NCI-H1436 (cell line): ENCODE data around the gene C17orf78.
"Not testable (repeated sequence)": the region's sequence is repeated elsewhere in the genome, so short reads cannot be mapped to it uniquely, and the experiment has no call there.

Source experiments
- DNase-seq: peaks from one replicate; lab custom pipeline; 2025; lab: John Stamatoyannopoulos, UW

The C17orf78 gene

DNA sequence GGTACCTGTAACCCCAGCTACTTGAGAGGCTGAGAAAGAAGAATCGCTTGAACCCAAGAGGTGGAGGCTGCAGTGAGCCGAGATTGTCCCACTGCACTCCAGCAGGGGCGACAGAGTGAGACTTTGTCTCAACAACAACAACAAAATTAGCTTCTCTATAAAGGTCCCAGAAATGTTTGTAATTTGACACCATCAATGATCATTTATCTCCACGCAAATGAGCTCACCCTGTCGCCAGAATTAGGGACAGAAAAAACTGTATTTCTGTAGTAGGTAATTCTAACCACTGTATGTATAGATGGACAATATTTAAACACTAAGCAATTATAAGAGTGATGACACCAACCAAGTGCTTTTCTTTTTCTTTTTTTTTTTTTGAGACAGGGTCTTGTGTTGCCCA lies 10.7 kb downstream of the C17orf78 start:
- DNase-seq, result no peak

DNA sequence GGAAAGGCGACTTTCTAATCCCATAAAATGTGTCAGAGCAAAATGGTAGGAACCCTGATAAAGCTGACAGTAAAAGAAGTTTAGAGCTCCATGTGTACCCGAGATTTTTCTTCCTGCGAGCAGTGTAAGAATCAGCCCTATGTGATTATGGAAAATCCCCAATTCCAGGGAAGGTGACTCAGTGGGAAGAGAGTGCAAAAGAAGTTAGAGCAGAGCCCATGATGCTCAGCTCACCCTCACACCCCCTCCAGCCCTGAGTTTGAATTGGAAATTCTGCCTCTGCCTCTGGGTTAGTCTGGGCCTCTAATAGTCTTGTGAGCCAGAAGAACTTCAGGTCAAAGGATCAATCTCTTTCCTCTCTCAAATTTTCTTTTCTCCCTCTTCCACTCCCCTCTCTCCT lies 12.5 kb downstream of the C17orf78 start:
- no peak for DNase-seq

DNA sequence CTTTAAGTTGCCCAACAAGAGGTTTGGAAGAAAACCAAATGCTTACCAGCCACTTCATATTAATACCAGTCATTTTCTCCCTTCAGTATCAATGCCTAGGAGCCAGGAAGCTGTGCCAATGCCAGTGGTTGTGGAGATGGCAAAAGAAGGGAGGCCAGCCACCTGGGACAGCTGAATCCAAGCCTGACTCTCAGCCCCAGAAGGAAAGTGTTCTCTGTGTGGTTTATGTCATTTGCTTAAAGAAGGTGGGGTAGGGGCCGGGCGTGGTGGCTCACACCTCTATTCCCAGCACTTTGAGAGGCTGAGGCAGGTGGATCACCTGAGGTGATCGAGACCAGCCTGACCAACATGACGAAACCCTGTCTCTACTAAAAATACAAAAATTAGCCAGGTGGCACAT lies 13.4 kb downstream of the C17orf78 start:
- no peak for DNase-seq

DNA sequence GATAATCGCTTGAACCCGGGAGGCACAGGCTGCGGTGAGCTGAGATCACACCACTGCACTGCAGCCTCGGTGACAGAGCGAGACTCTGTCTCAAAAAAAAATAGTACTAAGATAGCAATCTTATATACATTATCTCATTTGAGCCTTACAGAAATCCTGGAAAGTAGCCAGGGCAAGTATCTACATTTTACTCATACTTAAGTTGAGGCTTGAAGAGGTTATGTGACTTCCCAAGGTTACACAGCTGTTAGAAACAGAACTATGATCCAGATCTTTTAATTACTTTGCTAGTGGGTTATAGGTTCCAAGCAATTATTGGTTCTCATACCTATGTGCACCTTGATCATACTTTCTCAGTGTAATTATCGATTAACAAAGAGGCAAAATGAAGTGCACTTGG lies 15.4 kb downstream of the C17orf78 start:
- no peak for DNase-seq

DNA sequence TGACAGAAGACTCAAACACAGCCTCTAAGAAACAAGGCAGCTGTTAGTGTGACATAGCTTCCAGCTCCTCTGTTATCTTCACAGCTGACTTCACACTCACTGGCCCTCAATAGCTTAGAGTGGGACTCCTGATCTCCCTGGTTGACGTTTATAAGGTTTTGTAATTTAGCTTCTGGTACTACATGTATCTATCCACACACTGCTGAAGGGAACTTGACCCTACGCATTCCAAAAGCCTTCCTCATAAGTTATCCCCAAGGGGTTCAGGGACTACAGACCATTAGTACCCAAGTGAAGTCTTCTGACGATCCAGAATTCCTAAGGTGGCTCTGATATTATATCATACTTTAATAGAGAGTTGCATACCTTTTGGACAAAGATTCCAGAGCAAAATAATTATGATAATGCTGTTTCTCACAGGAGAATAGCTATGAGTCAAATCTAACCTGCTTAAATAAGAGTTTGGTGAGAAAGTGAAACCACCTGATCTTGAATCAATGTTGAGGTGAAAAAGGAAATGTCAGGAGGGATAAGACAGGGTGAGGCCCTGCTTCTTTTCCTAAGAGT lies 16.3 kb downstream of the C17orf78 start:
- no peak for DNase-seq

DNA sequence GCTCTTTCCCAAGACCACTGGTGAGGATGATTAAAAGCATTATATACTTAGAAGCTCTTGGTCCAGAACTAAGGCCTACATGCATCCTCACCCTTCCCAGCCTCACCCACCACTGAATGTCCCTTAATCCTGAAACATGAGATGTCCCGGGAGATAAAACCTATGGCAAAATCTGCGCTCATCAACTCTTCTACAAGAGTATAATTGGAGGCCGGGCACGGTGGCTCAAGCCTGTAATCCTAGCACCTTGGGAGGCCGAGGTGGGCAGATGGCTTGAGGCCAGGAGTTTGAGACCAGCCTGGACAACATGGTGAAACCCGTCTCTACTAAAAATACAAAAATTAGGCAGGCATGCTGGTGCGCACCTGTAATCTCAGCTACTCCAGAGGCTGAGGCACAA lies 17.6 kb downstream of the C17orf78 start:
- no peak for DNase-seq

DNA sequence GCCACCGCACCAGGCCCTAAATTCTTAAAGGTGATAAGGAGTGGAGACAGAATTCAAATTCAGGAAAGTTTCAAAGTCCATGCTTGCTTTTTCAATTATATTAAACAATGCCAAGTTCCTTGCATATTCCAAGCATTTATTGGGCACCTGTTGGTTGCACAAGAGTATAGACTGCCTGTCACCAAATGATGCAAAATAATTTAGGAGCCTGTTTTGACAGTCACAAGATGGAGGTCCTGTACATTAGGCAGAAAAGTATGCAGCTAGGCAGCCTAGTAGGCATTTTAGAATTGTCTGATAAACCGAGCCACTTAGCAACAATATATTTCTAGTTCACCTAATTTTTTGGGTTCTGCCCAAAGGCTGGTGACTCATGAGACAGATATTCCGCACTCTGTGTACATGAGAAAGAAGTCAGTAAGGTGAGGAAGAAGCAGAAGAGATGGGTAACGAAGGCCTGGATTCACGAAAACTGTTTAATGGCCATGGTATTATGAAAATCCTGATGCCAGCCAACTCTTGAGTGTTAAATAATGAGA lies 23.5 kb downstream of the C17orf78 start:
- DNase-seq, result no peak

DNA sequence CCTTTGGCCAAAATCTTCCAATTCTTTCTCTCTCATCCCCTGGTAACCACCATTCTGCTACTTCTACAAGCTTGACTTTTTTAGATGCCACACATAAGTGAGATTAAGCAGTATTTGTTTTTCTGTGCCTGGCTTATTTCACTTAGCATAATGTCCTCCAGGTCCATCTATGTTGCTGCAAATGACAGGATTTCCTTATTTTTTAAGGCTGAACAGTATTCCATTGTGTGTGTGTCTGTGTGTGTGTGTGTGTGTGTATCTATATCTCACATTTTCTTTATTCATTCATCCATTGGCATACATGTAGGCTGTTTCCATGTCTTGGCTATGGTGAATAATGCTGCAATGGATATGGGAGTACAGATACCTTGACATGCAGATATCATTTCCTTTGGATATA lies 24.7 kb downstream of the C17orf78 start:
- DNase-seq, result no peak

DNA sequence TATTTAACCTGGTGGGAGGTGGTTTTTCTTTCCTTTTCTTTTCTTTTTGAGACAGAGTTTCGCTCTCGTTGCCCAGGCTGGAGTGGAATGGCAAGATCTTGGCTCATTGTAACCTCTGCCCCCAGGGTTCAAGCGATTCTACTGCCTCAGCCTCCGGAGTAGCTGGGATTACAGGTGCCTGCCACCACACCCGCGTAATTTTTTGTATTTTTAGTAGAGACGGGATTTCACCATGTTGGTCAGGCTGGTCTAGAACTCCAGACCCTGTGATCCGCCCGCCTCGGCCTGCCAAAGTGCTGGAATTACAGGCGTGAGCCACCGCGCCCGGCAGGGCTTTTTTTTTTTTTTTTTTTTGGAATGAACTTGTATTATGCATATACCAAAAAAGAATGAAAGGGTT lies 29.7 kb downstream of the C17orf78 start:
- not testable (repeated sequence) for DNase-seq

DNA sequence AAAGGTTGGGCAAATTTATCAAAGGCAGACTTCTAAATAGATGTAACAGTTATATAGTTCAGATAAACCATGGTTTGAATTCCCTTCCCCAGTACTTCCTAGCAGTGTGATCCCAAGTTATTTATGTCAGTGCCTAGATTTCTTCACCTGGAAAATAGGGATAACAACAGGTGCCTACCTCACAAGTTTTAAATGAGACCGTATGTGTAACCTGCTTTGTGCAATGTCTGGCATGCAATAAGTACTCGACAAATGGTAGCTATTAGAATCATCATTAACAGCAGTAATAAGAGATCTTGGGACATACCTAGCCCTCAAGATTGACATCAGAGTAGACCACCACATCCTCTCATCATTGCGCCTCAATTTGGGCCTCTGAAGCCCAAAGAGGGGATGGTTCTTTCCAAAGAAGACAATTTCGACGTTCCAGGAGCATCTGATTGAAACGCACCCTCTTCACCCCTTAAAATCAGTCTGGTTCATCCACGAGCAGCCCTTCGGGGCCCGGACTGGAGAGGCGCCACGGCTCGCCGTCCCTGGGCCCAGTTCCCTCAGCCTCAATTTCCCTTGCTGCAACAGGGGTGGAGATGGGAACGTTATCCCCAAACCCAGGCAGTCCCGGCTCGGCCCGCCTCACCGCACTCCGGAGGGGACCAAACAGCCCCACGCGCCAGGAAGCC lies 30.3 kb downstream of the C17orf78 start:
- no peak for DNase-seq

DNA sequence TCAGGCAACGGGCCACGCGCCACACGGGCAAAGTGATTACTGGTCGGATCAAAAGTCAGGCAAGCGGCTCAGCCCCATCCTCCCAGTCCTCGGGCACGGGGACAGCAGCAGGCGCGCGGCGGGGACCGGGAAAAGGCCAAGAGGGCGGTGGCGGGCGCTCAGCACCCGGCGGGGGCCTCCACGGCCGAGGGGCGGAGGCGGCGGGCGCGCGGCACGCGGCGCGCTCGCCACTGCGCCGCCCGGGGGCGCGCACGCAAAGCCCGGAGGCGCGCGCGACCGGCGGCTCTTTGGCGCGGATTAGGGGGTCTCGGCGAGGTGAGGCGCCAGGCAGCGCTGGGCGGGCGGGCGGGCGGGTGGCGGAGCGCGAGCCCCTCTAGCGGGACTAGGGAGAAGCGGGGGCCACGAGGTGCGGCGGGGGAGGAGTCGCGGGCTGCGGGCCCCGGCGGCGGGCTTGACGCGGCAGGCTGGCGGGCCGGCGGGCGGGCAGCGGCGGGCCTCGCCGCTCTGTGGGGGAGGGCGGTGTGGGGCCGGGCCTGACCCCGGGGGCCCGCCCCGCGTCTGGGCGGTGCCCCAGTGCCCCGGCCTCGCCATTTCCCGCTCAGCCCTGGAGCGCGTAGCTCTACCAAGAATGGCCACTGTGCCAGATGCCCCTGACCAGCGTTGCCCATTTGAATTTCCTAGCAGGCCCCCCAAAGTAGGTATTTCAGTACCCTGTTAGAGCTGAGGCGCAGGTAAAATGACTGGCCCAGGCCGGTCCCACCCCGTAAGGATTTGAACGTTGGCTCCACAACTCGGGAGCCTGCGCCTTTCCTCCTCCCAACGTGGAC lies 31.1 kb downstream of the C17orf78 start, which contains the start of the genes ACACA and TADA2A:
ACACA (minus strand) TSS at position 202 of the 827 bp plus-strand sequence. CDS start 537 bp downstream, outside the sequence.
TADA2A (plus strand) TSS at position 252 of the 827 bp plus-strand sequence. CDS start 4,480 bp downstream, outside the sequence.
- DNase-seq, result peak; percentile 85

DNA sequence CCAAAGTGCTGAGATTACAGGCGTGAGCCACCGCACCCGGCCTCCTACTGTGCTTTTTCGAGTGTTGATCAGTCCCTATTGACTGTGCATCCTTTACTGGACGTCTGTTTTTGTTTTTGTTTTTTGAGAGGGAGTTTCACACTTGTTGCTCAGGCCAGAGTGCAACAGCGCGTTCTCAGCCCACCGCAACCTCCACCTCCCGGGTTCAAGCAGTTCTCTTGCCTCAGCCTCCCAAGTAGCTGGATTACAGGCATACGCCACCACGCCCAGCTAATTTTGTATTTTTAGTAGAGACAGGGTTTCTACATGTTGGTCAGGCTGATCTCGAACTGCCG lies 32.3 kb downstream of the C17orf78 start:
- not testable (repeated sequence) for DNase-seq

DNA sequence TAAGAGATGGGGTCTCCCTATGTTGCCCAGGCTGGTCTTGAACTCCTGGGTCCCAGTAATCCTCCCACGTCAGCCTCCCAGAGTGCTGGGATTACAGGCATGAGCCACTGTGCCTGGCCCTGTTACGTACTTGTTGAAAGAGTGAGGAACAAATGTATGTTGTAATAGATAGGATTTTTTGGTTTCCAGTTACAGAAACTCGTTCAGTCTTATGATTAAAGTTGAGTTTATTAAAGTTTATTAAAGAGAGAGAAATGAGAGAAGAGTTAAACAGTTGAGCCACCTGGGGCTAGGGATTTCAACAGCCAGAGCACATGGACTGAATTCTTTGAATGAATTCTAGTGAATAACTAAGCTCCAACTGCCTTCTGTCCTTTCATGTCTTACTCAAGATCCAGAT lies 34.6 kb downstream of the C17orf78 start:
- DNase-seq, result no peak

DNA sequence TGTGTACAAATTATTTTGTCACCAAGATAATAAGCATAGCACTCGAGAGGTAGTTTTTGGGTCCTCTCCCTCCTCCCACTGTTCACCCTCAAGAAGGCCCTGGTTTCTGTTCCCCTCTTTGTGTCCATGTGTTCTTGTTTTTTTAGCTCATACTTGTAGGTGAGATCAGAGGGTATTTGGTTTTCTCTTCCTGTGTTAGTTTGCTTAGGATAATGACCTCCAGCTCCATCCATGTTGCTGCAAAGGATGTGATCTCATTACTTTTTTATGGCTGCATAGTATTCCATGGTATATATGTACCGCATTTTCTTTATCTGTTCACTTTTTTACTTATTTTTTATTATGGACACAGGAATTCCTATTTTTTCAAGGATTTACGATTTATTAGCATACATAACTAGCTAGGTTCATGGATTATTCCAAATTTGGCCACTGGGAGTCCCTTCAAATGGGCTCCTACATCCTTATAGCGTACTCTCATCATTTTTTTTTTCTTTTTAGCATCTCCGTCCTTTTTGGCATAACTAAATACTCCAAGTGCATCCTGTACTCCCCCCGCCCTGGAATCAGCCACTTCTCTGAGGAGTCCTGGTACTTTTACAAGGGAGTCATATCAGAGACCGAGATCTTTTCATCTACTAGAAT lies 38.2 kb downstream of the C17orf78 start:
- no peak for DNase-seq

DNA sequence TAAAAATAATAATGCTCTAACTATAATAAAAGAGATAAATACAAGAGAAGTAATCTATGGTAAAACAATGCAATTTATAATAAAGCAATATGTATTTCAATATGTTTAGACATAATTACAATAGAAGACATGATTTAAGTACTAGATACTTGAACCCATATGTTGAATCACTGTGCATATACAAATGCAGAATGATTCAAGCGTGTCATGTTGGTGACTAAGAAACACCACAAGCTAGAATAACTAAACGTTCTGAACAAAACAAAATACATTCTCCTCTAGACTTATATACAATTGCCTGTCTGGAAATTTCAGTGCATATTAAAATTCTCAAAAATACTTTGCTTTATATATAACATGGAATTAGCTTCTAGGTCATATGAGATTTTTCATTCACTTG lies 42.1 kb downstream of the C17orf78 start:
- DNase-seq, result no peak

DNA sequence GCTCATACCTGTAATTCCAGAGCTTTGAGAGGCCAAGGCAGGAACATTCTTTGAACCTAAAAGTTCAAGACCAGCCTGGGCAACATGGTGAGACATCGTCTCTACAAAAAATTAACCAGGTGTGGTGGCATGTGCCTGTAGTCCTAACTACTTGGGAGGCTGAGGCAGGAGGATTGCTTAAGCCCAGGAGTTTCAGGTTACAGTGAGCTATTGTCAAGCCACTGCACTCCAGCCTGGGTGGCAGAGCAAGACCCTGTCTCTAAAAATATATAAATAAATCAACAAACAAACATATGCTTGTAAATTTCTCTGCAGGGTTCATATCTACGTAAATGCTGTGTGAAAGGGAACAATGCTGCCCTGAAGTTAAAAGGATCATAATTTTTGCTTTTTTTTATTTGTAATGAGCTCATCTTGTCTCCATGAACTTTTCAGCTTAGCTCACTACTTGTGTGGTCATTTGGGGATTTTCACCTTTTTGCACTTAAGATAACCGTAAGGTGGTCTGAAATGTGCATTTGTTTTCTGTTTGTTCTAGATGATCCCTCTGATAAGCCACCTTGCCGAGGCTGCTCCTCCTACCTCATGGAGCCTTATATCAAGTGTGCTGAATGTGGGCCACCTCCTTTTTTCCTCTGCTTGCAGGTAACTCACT lies 47.3 kb downstream of the C17orf78 start:
- no peak for DNase-seq

DNA sequence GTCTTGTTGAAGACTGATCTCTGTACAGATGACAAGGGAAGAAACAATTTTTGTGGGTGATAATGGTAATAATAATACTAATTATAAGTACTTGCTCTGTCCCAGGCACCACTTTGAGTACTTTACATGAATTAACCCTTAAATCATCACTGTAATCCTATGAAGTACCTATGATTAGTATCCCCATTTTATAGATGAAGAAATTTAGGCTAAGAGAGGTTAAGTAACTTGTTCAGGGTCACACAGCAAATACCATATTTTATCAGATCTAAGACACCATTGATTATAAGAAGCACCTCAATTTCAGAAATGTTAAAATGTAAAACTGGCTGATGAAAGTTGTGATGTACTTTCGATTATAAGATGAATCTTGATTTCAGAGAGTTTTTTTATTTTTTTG lies 49.5 kb downstream of the C17orf78 start:
- no peak for DNase-seq

DNA sequence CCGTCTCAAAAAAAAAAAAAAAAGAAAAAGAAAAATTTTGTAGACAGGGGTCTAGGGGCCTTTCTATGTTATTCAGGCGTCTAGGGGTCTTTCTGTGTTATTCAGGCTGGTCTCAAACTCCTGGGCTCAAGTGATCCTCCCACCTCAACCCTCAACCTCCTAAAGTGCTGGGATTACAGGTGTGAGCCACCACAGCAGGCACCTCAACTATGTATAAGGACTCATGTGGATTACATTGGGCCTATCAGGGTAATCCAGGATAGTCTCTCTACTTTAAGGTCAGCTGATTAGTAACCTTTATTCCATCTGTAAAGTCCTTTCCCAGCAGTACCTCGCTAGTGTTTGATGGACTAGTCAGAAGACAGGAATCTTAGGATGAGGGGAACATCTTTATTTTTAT lies 53.3 kb downstream of the C17orf78 start:
- DNase-seq, result no peak

DNA sequence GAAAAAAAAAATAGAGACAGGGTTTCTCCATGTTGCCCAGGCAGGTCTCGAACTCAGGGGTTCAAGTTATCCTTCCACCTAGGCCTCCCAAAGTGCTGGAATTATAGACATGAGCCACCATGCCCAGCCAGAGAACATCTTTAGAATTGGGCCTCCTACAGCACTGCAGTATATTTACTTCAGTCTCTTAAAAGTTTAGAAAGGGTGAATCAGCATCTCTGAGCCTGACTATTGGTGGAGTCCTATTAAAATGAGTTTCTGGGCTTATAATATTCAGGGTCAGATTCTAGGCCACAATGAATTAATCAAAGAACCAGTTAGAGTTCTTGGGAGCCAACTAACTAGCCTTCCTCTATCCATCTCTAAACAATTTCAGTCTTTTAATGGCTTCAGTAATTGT lies 53.7 kb downstream of the C17orf78 start:
- DNase-seq, result no peak

DNA sequence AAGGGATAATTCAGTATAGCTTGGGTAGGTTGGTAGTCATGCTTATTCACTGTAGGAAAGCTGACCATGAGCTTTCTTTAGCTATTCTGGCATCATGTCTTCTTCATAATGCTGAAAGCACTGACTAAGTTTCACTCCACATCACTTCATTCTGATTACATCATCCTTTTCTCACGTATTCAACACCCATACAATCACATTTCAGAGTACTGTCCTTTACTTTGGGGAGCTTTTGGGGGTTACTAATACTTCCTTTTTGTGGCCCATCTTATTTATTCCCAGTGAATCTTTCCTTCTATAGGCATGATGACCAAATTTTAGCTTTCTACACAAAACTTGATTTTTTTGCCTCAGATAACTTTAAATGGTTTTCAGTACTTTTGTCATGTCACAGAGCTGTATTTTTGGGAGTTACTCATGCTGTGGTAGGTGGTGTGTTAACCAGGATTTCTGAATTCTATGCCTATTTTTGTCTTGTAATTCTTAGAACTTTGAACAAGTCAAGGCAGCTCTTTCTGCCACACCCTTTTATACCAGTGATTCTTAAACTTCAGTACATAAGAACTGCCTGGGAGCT lies 54.4 kb downstream of the C17orf78 start:
- no peak for DNase-seq

DNA sequence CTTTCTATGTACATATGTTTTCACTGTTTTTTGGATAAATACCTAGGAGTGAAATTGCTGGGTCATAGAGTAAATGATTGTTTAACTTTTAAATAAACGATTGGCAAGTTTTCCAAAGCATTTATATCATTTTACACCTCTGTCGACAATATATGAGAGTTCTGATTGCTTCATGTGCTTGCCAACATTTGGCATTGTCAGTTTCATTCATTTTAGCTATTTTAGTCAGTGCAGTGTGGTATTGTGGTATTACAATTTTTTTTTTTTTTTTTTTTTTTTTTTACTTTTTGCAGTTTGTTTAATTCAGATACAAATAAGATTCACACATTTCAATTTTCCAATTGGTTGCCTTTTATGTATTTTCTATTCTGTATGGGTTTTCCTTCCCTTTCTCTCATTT lies 56.9 kb downstream of the C17orf78 start:
- DNase-seq, result no peak
